ENCODE measurements around the gene MPPED2.
"Not testable (repeated sequence)": the region's sequence is repeated elsewhere in the genome, so short reads cannot be mapped to it uniquely, and the experiment has no call there.

The MPPED2 gene

DNA sequence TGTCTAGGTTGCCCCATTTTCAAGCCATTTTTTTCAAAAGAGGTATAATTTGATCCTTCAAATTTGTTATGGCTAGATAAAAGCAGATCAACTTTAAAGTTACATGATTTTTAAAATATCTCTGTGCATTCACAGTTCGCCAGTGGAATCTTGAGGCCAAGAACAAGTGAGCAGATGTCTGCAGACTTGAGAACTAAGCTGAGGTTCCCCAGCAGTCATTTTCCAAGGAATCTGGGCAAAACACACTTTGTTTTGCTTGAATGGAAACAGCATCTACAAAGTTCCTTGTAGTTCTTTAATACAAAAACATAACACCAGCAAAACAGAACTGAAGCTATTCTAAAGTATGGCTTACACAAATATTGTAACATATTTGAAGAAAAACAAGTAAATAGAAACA, 7.7 kb downstream of the MPPED2 start:
- DNase-seq, result no peak

DNA sequence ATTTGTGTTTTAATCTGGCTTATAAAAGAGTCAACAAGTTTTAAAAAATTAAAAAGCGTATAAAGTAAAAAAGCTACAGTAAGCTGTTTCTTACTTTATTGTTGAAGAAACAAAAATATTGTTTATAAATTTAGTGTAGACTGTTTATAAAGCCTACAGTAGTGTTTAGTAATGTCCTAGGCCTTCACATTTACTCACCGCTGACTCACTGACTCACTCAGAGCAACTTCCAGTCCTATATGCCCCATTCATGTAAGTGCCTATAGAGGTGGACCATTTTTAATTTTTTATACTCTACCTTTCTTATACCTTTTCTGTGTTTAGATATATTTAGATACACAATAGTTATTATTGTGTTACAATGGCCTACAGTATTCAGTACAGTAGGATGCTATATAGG, 12.2 kb downstream of the MPPED2 start:
- DNase-seq, result no peak

DNA sequence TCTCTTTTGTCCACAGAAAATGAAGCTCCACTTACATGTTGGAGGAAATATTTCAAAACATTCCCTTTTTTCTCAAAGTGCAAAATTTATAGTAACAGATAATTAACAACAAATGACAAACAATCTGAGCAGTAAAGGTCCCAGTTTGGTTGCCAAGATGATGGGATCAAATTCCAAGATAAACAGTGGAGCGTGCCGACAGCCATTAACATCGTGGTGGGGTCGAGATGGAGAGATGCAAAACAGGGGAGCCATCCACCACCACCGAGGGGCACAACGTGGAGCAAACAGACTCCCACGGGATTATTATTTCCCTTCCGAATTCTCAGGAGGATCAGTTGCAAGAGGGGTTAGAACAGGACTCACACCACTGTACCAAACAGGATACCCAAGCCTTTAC, 17.2 kb downstream of the MPPED2 start:
- no peak for DNase-seq

DNA sequence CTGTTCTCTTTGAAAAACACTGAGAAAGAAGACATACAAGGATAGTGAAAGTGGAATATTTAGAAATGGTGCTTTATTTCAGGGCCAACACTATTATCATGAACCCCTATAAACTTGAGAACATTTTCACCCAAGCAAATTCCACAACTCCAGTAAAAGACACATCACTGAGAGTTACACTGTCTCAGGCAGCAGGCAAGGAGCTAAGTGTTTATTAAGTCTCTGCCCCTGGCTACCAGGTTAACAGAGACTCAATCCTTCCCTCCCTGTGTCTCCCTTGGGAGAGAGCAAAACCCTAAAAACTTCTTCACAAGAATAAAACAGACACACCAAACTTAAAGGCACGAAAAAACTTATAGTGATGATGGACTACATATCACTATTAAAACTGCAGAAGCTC, 18.5 kb downstream of the MPPED2 start:
- no peak for DNase-seq

DNA sequence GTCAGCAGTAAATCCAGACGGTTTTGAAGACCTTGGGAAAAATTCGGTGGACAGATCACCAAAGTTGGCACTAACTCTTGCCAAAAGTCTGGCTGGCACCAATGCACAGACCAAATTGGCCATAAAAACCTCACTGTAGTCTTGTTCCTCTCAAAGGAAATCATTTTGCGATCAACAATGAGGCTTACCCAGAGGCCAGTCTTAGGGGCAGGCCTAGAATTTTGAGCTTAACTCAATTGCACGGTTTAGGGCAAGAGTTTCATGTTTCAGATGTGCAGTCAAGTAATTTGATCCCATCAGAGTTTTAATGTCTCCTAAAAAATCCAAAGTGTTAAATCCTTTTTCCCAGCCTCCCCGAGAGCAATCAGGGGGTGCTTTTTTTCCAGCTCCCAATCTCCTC, 19.0 kb downstream of the MPPED2 start:
- DNase-seq, result no peak

DNA sequence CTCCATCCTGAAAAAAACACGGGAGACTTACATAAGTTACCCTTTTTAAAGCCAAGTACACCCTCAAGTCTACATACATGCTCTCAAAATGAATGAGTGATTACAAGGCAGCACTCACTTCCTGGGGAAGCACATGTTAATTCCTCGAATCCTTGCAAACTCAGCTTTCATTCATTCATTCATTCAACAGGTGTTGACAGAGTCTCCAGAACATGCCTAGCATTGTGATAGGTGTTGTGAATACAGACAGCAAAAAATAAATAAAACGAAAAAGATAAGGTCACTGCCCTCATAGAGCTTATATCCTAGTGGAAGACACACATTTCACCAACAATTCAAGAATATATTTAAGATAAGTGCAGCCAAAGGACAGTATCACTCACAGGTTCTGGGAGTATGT, 19.7 kb downstream of the MPPED2 start:
- no peak for DNase-seq

DNA sequence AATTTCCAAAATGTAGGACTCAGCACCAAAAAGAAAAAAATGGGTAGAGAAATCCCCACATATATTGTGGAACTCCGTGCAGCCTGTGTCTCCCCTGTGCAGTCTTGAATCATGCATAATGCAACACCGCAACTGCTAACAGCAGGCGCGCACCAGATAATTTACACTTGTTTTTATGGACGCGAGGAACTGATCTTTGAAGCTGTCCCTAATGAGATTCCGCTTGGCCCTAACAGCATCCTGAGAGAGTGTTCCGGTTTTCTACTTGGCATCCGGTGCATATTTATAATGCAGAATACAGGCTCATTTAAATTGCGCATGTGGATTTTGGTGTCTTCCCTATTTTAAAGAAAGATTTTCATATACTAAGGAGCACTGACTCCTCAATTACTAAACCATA, 21.1 kb downstream of the MPPED2 start:
- no peak for DNase-seq

DNA sequence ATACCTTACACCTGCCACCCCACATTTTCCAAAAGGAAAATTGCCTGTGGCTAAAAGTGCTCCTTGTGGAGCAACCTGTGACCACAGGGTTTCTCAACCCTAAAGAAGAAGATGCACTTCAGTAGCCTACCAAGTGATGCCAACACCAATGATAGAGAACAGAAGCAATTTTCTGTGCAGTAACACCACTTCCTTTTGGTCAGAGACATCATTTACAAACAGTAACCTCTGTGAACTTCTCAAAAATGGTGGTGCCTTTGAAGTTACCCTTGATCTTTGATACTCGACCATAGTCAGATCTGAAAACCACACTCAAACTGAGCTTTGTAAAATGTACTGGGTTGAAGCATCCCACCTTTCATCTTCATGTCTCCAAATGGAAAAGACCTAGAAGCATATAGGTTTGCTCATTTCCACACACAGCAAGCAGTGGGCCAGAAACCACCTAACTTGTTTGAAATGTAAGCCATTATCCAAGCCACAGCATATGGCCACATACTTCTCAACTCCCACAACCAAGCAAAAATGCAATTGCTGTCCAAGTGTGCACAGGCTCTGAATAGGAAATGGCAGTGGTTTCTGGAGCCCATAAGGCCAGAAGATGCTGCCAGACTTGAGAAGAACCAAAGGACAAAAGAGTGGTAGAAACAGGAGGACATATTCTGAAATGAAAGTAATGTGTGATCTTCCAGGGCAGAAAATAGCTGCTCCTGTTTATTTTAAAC, 24.3 kb downstream of the MPPED2 start:
- DNase-seq, result no peak

DNA sequence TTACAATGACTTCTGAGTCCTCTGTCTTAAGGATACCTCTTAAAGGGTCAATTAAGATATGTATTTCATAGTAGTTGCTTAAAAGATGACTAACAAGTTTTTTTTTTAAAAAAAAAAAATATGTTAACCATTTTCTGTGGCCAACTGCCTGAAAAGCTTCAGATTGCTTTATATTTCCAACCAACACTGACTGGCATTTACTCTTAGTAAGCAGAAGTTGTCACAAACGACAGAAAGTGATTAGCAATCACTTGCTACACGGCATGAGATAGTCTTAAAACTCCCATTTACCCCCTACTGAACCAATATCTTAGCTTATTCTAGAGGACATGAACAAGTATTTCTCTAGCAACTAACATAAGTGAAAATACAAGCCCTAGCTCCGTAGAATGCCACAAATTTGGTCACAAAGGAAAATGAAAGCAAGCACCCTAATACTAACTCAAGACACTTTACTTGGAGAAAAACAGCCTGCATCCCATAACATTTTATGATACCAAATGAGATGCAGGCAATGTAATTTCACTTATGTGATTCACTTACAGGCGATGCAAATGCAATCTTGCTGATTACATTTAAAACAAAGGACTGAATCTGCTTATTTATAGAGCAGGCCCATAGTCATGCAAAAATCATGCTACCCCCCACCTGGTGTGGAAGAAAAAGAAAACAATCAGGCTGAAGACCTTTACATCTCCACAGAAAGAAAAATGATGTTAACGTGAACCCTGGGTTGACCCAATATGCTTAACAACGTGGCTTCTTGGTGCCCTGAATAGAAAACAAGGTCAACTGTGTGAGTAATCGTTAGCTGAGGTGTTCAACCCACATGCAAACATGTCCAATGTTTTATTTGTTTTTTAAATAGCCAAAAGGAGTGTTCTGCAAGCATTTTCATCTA, 25.7 kb downstream of the MPPED2 start:
- DNase-seq, result no peak

DNA sequence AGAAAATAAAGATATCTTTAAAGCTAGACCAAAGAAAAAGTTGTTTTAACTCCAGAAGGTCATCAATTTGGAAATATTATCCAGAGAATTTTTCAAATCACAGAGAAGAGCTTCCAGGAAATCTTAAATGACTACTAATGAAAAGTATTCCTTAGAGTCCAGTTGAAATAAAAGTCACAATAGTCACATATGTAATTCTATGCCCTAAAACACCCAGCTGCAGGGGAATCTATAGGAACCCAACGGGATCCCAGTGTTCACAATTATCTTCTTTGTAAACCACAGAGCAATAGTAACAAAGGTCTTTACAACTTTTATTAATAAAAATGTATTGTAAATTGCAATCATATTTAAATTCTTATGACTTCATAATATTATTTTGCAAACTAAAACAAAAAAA, 27.1 kb downstream of the MPPED2 start:
- no peak for DNase-seq

DNA sequence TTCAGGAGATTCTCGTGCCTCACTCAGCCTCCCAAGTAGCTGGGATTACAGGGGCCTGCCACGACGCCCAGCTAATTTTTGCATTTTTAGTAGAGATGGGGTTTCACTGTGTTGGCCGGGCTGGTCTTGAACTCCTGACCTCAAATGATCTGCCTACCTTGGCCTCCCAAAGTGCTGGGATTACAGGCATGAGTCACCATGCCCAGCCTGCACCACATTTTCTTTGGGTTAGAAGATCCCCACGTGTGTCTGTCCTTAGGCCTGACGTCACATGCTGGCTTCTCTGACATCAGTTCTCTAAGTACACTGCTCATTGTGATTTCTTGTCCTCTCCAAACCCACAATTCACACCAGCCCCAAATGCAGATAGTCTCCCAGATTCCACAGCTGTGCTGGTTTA, 31.6 kb downstream of the MPPED2 start:
- not testable (repeated sequence) for DNase-seq

DNA sequence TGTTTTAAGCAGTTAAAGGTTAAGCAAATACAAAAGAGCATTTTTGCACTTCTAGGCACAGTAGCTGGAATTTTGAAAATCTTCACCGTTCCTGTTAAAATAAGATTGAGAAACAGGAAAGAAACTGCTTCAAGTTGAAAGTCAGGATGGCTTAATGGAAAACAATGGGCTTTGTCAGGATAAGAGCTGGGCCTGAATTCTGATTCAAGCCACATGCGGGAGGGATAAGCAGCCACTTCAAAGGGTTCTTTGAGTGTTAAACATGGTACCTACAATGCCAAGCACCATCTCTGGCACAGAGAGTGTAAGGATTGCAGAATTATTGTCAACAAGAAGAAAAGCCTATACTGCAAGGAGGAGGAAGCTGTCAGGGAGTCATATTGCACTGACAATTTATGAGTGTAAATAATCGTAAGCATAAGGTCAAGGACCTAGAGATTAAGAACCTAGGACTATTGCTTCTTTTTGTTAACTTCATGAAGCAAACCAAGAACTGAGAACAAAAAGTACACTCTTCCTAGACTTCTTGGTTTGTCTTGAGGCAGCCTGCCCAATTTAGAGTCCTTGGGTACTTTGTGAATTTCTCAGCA, 32.5 kb downstream of the MPPED2 start:
- no peak for DNase-seq

DNA sequence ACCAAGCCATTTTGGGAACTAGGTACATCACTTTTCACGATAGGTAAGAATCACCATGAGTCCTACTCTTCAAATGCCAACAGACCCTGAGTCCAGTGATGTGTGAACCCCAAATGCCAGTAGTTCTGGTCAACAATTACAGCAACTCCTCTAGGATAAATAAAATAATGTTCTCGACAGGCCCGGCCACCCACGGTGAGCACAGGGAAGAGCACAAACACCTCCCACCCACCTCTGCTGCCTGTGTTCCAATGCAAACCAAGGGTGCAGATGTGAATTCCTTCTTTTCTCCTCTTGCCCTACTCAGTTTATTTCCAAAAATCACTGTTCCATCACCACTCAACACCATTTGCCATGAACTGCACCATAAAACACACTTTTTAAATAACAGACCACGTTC, 33.3 kb downstream of the MPPED2 start:
- DNase-seq, result no peak

DNA sequence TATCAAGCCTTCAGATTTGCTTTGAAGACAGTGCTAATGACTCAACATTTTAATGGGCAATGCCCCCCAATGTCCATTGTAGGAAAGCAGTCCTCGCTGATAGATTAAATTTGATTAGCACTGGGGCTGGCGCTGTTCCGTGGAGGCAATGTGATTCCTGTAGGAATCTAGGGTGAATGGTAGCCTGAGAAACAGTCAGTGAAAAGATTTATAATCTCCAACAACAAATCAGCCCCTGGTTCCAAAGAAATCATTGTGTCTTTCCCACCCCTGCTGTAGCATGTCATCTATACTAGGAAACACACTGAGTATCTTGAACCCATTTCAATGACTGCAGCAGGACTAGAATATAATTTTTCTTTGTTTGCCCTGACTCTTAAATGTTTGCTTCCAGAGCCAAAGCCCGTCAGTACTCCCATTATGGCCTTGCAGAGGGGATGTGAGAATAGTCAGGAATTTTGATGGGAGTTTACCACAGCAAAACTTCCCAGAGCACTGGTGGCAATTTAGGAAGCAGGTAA, 36.1 kb downstream of the MPPED2 start:
- DNase-seq, result no peak

DNA sequence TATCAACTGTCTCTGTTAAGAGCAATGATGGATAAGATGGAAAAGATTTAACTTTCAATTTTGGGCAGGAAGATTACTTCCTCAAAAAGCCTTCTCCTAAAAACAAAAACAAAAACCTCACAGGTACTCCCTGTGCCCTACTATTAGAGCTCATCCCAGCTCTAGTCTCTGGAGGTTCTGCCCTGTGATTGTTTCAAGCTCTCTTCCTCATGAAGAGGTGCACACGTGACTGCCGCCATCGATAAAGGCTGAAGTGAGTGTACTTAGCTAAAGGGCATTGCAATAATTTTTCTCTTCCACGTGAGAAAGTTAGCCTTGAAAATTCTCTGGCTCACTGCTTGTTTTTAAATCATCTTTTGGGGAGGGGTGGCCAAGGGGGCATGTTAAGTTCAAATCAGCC, 36.6 kb downstream of the MPPED2 start:
- no peak for DNase-seq

DNA sequence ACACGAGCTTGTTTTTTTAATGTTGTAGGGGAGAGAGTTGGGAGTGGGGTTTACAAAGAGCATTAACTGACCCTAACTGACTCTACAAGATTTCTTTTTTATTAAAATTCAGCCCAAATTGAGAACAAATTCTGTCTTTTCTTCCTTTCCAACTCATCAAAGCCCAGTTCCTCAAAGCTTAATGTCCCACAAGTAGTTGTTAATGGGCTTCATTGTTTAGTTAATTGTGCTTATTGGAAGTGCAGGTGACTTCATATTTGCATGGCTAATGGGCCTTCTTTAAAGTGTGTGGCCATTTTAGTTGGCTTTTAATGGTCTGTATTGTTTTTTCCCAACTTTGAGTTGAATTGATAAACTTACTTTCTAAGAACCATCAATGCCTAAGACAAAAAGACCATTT, 39.8 kb downstream of the MPPED2 start:
- no peak for DNase-seq

DNA sequence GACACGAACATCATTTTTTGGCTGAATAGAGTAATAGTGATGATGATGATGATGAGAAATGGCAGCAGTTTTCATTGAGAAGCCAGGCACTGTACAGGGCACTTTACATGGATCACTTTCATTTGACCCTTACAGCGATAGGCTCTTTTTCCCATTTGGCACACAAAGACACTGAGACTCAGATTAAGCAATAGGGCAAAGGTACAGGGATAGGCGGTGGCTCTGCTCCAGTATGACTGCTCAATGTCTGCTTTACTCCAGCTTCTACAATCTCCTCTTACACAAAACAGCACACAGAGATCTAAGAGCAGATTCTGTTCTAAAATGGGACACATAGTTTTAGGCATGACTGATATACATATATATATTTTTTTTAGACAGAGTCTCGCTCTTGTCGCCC, 40.6 kb downstream of the MPPED2 start:
- no peak for DNase-seq

DNA sequence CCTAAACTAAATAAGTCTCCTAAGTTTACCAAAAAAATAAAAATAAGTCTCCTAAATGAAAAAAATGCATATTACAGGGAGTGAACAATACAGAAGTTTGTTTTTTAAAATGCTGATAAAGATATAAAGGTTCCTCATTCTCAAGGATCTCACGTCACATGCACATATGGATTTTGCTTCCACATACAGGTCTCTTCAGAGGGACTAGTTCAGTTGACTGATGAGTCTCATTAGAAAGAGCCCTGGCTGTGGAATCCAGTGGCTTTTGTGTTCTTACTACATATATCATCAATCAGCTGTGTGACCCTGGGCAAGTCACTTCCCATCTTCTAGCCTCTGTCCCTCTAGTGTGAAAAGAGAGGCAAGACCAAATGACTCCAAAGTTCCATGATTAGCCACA, 43.1 kb downstream of the MPPED2 start:
- DNase-seq, result no peak

DNA sequence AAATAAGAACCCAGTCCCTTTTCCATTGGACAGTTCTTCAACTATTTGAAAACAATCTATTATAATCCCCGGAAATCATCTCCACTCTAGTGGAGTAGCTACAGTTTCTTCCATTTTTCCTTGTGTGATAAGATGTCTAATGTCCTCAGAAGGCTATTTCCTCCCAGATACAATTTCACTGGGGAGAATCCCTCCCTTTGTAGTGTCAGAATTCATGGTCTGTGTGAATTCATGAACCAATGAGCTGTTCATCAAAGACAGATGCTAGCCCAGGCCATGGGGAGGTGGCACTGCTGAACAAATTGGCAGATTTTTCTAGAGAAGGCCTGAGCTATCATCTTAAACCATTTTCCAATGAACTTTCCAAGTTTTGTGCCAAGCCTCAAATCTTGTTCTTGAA, 45.4 kb downstream of the MPPED2 start:
- DNase-seq, result no peak

DNA sequence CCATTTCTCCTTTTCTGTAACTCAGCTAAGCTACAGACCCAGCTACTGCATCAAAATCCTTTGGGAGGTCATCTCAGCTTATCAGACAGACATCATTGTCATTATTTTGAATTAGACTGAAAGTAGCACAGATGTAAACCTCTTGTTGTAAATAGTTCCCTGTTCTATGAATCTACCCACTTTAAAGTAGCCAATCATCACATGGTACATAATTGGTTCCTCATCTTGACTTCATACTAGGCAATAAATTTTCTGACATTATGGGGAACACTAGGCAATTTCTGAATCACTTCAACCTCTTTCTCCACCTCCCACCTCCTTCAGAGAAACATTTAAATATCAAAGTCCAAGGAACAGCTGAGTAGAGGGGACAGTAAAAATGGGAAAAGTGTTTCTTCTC, 47.9 kb downstream of the MPPED2 start:
- DNase-seq, result no peak

DNA sequence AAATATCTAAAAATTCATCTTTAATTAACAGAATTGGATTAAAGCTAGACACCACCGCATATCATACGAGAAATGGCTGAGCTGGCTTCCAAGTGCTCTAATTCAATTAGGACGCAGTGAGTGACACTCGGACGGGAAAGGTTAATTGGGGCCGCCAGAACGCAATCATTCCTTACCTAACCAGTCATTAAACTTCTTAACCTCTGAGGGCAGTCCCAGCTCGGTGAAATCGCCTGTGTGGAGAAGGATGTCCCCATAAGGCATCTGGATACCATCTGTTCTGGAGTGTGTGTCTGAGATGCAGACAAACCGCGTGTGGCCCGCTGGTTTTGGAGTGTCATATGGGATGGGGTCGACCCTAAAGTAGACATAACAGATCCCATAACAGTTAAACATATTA, 50.3 kb downstream of the MPPED2 start:
- no peak for DNase-seq

DNA sequence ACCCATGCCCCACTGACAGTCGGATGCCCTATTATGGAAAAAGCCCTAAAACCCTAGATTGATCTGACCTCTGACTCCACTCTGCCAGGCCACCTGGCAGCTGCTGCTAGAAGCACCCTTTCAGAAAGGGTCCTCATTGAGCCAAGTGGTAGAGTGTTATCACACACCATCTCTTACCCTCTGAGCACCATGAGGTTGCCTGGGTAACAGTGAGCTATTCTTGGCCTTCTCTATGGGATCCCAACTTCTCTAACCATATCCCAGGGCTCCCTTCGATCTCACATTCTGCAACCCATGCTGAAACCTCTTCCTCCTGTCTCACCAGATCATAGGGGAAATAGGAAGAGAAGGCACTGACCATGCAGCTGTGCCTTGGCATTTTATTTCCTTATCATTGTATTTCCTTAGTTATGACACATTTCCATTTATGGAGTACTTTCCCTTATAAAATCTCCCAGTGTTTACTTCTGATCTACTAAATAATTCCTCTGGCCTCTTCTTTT, 52.7 kb downstream of the MPPED2 start:
- no peak for DNase-seq

DNA sequence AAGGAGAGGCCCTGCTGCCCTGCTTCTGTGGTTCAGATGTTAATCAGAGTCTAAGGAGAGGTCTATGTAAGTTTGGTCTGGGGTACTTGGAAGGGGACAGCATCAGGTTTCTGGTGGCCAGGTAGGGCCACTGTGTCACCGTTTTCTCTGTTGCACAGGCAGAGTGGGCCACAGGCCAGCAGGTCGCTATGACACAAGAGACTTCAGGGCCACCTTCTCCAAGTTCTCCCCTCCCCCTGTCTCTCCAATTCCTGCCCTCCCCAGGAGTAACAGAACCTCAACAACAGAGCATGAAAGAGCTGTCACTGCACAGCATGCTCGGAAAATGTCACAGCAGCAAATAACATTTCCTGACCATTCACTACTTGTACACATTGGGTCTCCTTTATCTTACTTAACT, 58.6 kb downstream of the MPPED2 start:
- no peak for DNase-seq

DNA sequence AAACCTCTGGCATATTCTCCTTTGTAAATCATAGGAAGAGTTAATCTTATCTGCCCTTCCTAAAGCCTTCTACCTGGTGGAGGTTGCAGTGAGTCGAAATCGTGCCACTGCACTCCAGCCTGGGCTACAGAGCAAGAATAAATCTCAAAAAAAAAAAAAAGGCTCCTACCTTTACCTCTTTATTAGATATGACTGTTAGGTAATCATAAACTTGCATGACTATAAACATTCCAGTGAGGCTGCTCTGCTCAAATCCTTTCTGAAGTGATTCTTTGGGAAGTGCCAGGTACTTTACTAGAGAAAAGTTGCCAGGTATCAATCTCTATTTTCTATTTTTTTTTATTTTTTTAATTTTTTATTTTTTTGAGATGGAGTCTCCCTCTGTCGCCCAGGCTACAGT, 59.6 kb downstream of the MPPED2 start:
- DNase-seq, result no peak

All from activated CD4-positive, alpha-beta T cell treated with anti-CD3 and anti-CD28 coated beads, Interleukin-2, Interleukin-6, amounts not matched to agents 100 ng/mL and 50 ng/mL, durations not matched to agents 16 hours and 8 hours (primary cell).